Measurements from ENCODE around the gene STUB1. TPM values are rescaled to one million over a fixed set of nuclear protein-coding genes. Genes with fewer than 3 reads are reported as not detected.

Gene STUB1
- total and polyA plus RNA-seq, 5 experiments from 2014 or later = 86.4 to 142 (median 133) TPM

DNA sequence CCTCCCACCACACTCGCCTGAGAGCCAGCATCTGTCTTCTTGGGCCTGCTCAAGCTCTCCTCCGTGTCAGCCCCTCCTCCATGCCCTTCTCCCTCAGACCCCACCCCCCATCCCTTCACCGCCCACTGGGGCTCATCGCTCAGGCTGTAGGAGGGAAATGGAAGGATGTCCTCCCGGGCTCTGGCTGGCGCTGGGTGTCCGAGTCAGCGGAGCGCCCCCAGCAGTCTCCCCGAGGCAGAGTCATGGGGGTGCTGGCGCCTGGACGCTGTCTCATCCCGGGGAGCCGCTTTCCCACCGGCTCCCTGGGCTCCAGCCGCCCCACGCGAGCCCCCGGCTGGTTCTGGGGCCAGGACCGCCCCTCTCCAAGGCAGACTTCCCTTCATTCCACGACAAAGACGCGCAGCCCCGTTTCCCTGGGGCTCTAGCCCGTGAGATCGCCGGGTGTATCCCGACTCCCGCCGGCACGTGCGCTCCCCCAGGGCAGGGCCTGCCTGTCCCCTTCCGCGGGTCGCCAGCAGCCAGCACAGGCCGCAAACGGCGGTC is 40.3 kb downstream of the STUB1 start:
- H3K36me3 Mint-ChIP-seq = no peaks in the 10 kb centered on the region
- ATAC-seq = peak; percentile 19 to 27
- peak overlapping the region; percentile 79 to 95 (median 87) for H3K4me3 Mint-ChIP-seq

DNA sequence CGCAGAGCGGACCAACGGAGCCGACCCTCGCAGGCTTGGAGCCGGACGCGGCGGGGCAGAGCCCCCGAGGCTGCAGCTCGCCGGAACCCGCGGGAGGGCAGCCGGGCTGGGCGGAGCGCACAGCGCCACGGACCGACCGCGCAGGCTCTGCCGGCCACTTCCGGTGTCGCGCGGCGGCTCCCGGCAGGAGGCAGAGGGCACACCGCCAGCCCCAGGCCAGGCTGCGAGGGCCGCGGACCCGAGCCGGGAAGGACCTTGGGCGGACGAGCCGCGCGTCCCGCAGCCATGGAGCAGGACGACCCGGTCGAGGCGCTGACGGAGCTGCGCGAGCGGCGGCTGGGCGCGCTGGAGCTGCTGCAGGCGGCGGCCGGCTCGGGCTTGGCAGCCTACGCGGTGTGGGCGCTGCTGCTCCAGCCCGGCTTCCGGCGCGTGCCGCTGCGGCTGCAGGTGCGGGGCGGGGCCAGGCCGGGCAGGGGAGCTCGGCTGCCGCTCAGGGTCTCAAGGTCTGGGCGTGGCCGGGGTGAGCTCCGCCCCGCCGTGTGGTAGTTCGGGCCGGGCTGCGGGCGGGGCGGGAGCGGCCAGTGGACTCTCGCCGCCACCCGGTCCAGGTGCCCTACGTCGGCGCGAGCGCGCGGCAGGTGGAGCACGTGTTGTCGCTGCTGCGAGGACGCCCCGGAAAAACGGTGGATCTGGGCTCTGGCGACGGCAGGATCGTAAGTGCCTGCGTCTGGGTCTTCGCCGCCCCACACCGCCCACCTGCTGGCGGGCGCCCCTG is 41.0 kb downstream of the STUB1 start, which contains the start of gene ANTKMT:
TSS of gene ANTKMT (plus strand) at position 157 of the 775 bp plus-strand sequence. CDS start at position 286, 129 bp downstream.
- Mint-ChIP-seq H3K36me3 (no peaks in the 10 kb centered on the region), H3K4me3 (peak within 1 kb of the TSS; percentile 79 to 95 (median 87)), H3K27ac (peak within 1 kb of the TSS; percentile 69 to 96 (median 91)), H3K4me1 (peaks cover 25 to 51% (median 38%) of the 10 kb centered on the region in 4 donors), H3K9me3 (no peaks in the 10 kb centered on the region), H3K27me3 (no peaks in the 10 kb centered on the region)
- peak; percentile 66 to 83 (median 78) for DNase-seq
- ATAC-seq = peak; percentile 71
- POLR2A ChIA-PET = interaction anchor here (0.8 to 21.0 kb wide), 14 partner anchors 9 to 321 kb away, joined by 3 to 411 read pairs (median 4); partner anchors contain the start of genes CCDC78, CHTF18, CIAO3 and HAGHL

More for the DNA sequence above, 40.3 kb downstream of the STUB1 start:
- Mint-ChIP-seq H3K27me3 (no peaks in the 10 kb centered on the region), H3K27ac (peak overlapping the region; percentile 63 to 96 (median 88)), H3K4me1 (peaks cover 21 to 52% (median 41%) of the 10 kb centered on the region in 4 donors), H3K9me3 (no peaks in the 10 kb centered on the region)
- DNase-seq = peak in 5 of 10 donors; percentile 33 to 47 (median 41)
- POLR2A ChIA-PET = interaction anchor here (0.7 to 21.0 kb wide), 16 partner anchors 8 to 320 kb away, joined by 3 to 411 read pairs (median 4); partner anchors contain the start of genes CCDC78, CHTF18, CIAO3 and HAGHL

DNA sequence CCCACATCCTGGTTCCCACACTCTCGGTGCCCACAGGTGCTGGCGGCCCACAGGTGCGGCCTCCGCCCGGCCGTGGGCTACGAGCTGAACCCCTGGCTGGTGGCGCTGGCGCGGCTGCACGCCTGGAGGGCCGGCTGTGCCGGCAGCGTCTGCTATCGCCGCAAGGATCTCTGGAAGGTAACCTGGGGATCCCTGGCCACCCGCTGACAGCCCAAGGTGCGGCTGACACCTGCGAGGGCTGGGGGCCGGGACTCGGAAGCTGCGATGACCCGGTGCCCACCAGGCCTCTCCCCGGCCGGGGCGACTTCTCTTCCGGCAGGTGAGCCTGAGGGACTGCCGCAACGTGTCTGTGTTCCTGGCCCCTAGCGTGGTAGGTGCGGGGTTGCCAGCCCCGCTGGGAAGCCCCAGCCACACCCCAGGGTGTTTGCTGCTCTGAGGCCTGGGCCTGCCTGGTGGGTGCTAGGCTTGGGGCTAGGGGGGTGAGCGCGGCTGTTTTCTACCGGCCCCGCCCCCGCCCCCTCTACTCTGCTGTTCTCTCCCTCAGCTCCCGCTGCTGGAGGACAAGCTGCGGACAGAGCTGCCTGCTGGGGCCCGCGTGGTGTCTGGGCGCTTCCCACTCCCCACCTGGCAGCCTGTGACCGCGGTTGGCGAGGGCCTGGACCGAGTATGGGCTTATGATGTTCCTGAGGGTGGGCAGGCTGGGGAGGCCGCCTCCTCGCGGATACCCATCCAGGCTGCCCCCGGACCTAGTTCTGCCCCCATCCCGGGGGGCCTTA is 41.7 kb downstream of the STUB1 start:
- peak overlapping the region; percentile 39 to 83 (median 78) for H3K4me3 Mint-ChIP-seq
- DNase-seq = peak in 6 of 10 donors; percentile 41 to 56 (median 49)

DNA sequence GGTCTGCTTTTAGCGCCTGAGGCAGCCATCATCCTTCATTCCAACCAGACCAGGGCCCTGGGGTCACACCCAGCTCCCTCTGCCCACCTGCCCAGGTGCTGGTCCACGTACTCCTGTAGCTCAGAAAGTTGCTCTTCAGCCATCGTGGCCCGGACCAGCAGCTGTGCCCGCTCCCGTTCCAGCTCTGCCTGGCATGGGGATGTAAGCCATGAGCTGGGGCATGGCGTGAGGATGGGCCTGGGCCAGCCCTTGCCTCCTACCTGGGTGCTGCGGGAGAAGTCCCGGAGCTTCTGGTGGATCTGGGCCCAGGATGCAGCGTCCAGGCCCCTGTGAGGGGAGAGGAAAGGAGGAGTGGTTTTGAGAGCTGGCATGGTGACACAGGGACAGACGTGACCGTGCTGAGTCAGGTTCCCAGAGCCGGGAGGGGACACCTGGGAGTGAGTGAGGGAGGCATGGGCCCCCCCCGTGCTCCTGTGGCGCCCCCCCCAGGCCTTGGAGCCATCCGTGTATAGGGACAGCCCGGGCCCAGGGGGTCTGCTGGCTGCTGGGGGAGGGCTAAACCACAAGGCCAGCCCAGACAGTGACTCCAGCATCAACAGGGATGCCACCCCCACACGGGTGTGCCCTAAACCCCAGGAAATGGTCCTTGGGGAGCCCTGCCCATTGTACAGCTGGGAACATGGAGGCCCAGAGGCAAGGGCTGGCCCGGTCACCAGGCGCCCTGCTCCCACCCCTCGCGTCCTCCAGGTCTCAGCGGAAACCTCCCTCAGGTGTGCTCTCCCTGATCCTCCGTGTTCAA is 42.8 kb downstream of the STUB1 start:
- Mint-ChIP-seq H3K4me1 (peaks cover 24 to 46% (median 38%) of the 10 kb centered on the region in 4 donors), H3K4me3 (peak overlapping the region in 9 of 10 donors; percentile 44 to 83 (median 75)), H3K27me3 (no peaks in the 10 kb centered on the region), H3K9me3 (no peaks in the 10 kb centered on the region), H3K36me3 (no peaks in the 10 kb centered on the region), H3K27ac (peak overlapping the region in 9 of 10 donors; percentile 17 to 95 (median 80))
- no peak for DNase-seq
- POLR2A ChIA-PET = interaction anchor here (1.4 to 23.0 kb wide), 6 partner anchors 6 to 63 kb away, joined by 3 to 411 read pairs (median 36); partner anchors contain the start of genes ANTKMT, CCDC78, CIAO3 and HAGHL
- ATAC-seq = no peak

More for the DNA sequence above, 41.7 kb downstream of the STUB1 start:
- peak; percentile 42 to 49 for ATAC-seq
- H3K36me3 Mint-ChIP-seq = no peaks in the 10 kb centered on the region
- H3K27me3 Mint-ChIP-seq = no peaks in the 10 kb centered on the region
- H3K27ac Mint-ChIP-seq = peak overlapping the region; percentile 26 to 95 (median 82)
- H3K4me1 Mint-ChIP-seq = peaks cover 24 to 46% (median 38%) of the 10 kb centered on the region in 4 donors
- POLR2A ChIA-PET = interaction anchor here (0.5 to 21.0 kb wide), 14 partner anchors 10 to 486 kb away, joined by 3 to 411 read pairs (median 4); partner anchors contain the start of genes CCDC78, CHTF18, CIAO3 and HAGHL
- H3K9me3 Mint-ChIP-seq = no peaks in the 10 kb centered on the region

DNA sequence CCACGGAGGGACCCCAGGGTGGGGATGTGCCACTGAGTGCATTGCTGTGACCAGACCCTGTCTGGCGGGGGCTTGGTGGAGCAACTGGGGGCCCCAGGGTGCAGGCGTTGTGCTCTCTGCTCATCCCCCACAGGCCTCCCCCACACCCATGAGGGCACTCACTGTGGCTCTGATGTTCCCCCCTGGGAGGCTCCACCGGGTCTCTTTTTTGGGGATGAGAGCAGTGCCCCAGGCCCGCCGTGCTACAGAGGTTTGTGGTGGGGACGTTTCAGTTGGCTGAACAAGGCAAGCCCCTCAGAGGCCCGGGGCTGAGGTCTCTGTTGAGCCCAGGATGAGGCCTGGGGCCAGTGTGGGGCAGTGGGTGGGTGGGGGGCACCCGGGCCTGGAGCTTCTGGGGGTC is 43.5 kb downstream of the STUB1 start:
- POLR2A ChIA-PET = interaction anchor here (0.9 to 23.0 kb wide), 5 partner anchors 7 to 87 kb away, joined by 3 to 411 read pairs (median 16); partner anchors contain the start of genes ANTKMT, CCDC78, CIAO3 and HAGHL
- ATAC-seq (no peak), DNase-seq (no peak)
- H3K36me3 Mint-ChIP-seq = no peaks in the 10 kb centered on the region
- no peaks in the 10 kb centered on the region for H3K9me3 Mint-ChIP-seq
- H3K27me3 Mint-ChIP-seq = no peaks in the 10 kb centered on the region
- H3K4me1 Mint-ChIP-seq = peaks cover 23 to 43% (median 33%) of the 10 kb centered on the region in 4 donors
- peak overlapping the region in 4 of 10 donors; percentile 36 to 48 (median 40) for H3K4me3 Mint-ChIP-seq
- peak overlapping the region in 5 of 10 donors; percentile 17 to 66 (median 39) for H3K27ac Mint-ChIP-seq

DNA sequence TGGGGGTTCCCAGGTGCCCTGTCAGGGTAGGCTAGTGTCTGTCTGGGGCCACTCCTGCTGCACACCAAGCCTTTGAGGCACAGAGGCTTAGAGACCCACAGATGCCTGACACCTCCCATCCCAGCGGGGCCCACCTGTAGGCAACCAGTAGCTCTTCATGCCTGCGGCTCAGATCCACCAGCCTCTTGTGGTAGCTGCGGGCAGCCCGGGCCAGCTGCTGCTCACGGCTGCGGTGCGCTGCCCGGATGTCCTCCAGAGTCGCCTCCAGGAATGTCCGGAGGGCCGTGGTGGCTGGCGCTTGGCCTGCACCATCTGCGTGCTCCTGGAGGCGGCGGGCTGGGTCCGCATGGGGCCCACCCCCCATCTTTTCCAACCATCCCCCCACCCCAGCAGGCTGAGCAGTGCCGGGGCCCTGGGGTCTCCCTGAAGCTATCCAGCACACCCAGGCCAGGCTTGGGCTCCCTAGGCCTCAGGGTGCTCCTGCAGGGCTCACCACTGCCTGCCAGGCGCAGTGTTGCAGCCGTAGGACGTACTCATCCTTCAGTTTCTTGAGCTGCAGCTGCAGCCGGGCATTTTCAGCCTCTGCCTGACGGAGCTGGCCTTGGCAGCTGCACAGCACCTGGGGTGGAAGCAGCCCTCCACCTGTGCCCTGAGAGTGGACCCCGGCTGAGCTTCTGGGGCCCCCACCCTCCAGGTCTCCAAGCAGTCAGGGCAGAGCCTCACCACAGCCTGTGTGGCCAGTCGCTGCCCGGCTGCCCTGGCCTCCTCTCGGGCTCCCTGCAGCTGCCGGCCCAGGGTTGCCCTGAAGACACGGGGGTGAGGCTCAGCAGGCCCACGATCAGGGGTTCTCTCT is 44.2 kb downstream of the STUB1 start:
- H3K27me3 Mint-ChIP-seq = no peaks in the 10 kb centered on the region
- no peak for ATAC-seq
- H3K36me3 Mint-ChIP-seq = no peaks in the 10 kb centered on the region
- no peak for DNase-seq
- no peak overlapping the region for H3K4me3 Mint-ChIP-seq
- no peaks in the 10 kb centered on the region for H3K9me3 Mint-ChIP-seq
- POLR2A ChIA-PET = interaction anchor here (0.9 to 23.0 kb wide), 7 partner anchors 8 to 88 kb away, joined by 3 to 411 read pairs (median 5); partner anchors contain the start of genes ANTKMT, CCDC78, CIAO3 and HAGHL
- peaks cover 17 to 36% (median 26%) of the 10 kb centered on the region in 4 donors for H3K4me1 Mint-ChIP-seq
- peak overlapping the region in 4 of 10 donors; percentile 34 to 79 (median 57) for H3K27ac Mint-ChIP-seq

DNA sequence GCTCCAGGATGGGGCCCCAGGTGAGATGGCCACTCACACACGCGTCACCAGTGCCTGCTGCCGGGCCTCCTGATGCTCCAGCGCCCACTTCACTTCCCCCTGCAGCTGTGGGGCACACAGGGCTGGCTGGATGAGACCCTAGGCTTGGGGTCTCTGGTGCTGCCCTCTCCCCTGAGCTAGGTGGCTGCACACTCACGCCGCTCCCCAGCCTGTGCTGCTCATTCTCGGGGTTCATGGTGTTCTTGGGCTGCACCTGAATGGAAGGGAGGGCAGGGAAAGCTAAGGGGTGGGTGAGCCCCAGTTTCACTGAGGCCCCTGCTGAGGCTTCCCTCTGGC is 44.8 kb downstream of the STUB1 start:
- Mint-ChIP-seq H3K4me3 (peak overlapping the region in 2 of 10 donors; percentile 30 to 34), H3K27me3 (no peaks in the 10 kb centered on the region), H3K4me1 (peaks cover 17 to 30% (median 21%) of the 10 kb centered on the region in 4 donors), H3K36me3 (no peaks in the 10 kb centered on the region), H3K27ac (peak overlapping the region in 6 of 10 donors; percentile 22 to 79 (median 38)), H3K9me3 (no peaks in the 10 kb centered on the region)
- no peak for DNase-seq
- POLR2A ChIA-PET = interaction anchor here (1.2 to 23.0 kb wide), 6 partner anchors 8 to 45 kb away, joined by 3 to 411 read pairs (median 28); partner anchors contain the start of genes ANTKMT, CCDC78, CIAO3 and HAGHL
- ATAC-seq = no peak

DNA sequence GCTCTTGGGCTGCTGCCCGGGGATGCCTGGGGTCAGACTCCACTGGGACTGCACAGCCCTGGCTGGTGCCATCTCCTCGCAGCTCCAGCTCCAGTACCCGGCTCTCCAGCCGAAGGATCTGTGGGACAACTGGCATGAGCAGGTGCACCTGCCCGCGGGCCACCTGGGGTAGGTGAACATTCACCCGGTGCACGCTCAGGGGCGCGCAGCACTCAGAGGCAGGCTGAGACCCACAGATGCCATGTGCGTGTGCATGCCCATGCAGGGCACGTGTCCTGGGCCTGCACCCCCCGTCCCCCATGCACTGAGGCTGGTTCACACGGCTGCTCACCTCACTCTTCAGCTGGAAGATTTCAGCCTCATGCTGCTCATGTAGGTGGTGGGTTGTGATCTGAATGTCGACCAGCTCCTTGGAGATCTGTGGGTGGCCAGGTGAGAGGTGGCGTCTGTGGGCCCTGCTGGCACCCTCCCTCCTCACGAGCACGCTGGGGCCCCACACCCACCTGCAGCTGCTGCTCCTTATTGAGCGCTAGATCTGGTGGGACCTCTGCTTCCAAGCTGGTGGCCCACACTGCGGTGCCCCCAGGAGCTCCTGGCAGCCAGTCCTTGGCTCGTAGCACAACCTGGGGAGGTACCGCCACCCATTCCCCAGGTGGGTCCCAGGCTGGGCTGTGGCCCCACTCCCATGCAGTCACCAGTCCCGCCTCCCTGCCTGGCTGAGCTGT is 45.4 kb downstream of the STUB1 start:
- H3K4me3 Mint-ChIP-seq = peak overlapping the region in 7 of 10 donors; percentile 3 to 66 (median 52)

DNA sequence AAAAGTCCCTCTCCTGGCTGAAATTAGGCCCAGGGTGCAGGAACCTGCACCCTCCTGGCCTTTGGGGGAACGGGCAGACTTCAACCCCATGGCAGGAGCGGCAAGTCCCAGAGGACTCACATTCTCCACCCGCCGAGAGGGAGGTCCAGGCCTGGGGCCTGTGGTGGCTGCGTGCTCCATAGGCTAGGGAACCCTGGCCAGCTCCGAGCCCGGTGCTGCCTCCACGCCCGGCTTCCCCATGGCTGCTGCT is 45.9 kb downstream of the STUB1 start:
- H3K4me3 Mint-ChIP-seq = peak overlapping the region in 9 of 10 donors; percentile 29 to 82 (median 76)
- H3K4me1 Mint-ChIP-seq = peaks cover 14 to 25% (median 17%) of the 10 kb centered on the region in 4 donors
- no peaks in the 10 kb centered on the region for H3K9me3 Mint-ChIP-seq
- H3K27ac Mint-ChIP-seq = peak overlapping the region in 3 of 10 donors; percentile 43 to 79 (median 78)
- ATAC-seq (no peak), DNase-seq (no peak)
- no peaks in the 10 kb centered on the region for H3K27me3 Mint-ChIP-seq
- POLR2A ChIA-PET = interaction anchor here (1.2 to 23.0 kb wide), 6 partner anchors 9 to 46 kb away, joined by 3 to 411 read pairs (median 28); partner anchors contain the start of genes ANTKMT, CCDC78, CIAO3 and HAGHL
- no peaks in the 10 kb centered on the region for H3K36me3 Mint-ChIP-seq

More for the DNA sequence above, 45.4 kb downstream of the STUB1 start:
- Mint-ChIP-seq H3K4me1 (peaks cover 14 to 25% (median 17%) of the 10 kb centered on the region in 4 donors), H3K27me3 (no peaks in the 10 kb centered on the region), H3K36me3 (no peaks in the 10 kb centered on the region), H3K9me3 (no peaks in the 10 kb centered on the region), H3K27ac (peak overlapping the region in 7 of 10 donors; percentile 4 to 79 (median 52))
- ATAC-seq = no peak
- no peak for DNase-seq
- POLR2A ChIA-PET = interaction anchor here (1.2 to 23.0 kb wide), 6 partner anchors 9 to 46 kb away, joined by 3 to 411 read pairs (median 28); partner anchors contain the start of genes ANTKMT, CCDC78, CIAO3 and HAGHL
